ENCODE measurements around the gene HOXA6.

GRCh38 chr7:27164045-27164366, 16.4 kb upstream of the HOXA6 start:
- TF ChIP-seq CTCF (conservative IDR thresholded peaks at IDR 0.05) = no peak
- TF ChIP-seq EZH2 (IDR thresholded peaks at IDR 0.05; ENCODE audit: low read depth) = no peak
